Measurements from ENCODE around the gene GINS1.

GINS1 gene

DNA sequence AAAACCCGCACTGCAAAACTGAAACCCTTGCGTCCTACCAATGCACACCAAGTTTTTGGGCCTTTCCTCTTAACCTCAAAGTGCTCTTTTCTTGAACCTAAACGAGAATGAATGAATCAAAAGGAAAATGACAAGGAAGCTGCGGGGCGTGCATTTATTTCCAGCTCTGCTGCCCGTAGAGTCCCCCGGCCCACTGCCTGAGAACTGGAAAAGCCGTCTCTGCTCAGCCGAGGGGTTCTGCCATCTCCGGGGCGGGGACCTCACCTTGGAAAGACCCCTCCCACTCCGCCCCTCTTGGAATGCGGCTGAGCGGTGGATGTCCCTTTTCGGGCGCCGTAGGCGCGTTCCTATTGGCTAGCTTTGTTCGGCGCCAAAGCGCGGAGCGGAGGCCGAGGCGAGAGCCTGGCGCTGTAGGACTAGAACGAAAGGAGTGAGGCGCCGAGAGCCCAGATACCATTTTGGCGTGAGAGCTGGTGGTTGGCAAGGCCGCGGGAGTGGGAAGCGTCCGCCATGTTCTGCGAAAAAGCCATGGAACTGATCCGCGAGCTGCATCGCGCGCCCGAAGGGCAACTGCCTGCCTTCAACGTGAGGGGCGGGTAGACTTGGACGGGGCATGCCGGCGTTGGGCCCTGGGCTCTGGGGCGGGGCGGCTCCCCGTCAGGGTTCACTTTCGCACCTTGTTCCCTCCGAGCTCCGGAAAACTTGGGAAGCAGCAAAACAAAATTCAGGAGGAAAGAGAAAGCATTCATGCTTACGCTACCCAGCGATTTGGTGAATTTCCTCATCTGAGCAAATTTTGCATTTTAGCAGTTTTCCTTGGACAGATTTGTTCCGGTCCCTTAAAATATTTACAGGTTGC is at the start of gene GINS1:
Gene GINS1 (plus strand): TSS at position 363 of the 859 bp plus-strand sequence. CDS start 148 bp downstream, at position 511.
- peak; percentile 62 to 70 for DNase-seq

DNA sequence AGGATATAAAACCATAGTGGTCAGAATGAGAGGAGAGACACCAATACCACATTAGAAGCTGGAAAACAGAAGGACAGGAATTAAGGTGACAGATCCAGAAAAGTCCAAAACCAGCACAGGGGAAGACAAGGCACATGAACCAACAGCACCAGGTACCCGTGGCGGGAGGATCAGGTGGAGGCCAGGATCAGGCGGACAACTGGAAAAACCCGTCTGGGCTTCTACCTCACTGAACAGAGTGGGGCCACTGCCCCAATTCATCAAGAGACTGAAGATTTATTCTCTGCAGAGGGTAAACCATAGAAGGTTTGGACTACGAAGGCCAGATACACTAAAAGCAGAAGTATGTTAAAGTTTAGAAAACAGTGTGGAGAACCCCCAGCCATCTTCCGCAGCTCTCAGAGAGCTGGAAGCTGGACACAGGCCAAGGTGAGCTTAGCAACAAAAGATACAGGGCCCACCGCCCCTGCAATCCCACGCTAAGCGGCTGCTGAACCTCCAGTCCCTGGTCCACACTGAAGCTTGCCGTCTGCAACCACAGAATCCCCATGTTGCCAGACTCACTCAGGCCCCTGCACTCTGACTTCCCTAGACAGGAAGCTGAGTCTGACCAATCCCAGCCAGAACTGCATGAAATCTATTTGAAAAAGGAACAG is 46.7 kb upstream of the GINS1 start:
- DNase-seq = no peak

DNA sequence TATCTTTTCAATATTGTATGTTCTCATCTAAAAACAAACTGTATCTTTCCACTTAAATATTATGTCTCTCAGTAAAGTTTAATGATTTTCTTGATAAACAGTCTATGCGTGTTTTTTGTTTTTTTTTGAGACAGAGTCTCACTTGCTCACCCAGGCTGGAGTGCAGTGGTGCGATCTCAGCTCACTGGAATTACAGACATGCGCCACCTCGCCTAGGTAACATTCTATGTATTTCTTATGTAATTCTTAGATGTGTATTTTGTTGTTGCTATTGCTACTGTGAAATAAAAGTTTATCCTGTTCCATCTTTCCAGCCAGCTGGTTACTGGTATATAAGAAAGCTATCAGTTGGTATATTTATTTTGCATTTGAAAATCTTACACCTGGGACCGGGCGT is 46.2 kb upstream of the GINS1 start:
- no peak for DNase-seq

DNA sequence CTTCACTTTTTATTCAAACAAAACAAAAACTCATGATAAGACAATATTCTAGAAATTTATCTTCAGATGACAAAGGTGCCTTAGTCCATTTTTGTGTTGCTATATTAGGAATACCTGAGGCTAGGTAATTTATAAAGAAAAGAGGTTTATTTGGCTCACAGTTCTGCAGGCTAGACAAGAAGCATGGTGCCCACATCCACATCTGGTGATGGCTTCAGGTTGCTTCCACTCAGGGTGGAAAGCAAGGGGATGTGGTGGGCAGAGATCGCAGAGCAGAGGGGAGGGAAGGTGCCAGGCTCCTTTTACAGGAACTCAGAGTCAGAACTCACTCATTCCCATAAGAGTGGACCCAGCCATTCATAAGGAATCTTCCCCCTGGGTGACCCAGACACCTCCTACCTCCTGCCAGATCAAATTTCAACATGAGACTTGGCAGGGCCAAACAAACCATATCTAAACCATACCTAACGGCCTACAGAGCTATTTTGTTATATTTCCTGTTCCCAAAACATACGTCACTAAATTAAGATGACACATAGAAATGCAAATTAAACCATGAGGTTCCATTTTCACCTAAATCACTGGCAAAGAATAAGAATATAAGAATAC is 43.2 kb upstream of the GINS1 start:
- no peak for DNase-seq

DNA sequence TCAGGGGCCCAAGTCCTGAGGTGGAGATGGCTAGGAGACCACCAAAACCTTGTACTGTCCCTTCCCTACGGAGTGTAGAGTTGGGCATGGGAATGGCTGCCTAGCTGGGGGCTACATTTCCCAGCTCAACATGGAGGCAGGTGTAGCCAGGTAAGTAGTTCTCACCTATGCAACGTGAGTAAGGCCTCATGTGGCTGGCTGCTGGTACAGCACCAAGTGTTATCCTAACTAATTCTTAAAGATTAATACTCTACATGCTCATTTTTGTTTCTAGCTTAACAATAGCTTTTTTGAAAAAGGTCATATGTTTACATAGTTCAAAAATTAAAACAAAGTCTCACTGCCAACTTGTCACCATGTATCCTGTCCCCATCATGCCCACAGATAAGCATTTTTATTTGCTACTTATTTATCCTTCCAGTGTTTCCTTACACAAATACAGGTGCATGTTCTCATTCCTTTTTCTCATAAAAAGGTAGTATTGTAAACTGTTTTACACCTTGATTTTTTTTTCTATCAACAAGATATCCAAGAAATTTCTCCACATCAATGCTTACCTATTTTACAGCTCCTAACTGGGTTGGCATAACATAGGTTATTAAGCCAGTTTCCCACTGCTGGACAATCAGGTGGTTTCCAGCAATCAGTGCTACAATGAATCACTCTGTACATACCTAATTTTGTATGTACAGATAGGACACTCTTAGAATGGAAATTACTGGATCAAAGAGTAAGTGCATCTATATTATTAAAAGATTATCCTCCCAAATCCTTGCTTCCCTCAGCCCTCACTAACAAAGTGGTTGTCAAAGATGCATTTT is 42.4 kb upstream of the GINS1 start:
- no peak for DNase-seq

DNA sequence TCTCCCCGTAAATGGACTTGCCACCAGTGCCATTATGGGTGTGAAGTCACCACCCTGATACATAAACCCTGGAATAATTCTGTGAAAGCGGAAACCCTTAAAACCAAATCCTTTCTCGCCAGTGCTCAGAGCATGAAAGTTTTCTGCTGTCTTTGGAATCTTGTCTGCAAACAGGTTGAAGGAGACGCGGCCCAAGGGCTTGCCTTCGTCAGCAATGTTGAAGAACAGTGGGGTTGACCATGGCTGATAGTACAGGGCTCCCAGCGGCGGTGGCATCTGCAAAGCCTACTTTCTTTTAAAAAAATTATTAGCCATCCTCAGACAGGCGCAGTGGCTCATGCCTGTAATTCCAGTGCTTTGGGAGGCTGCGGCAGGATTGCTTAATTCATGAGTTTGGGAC is 38.9 kb upstream of the GINS1 start:
- no peak for DNase-seq

DNA sequence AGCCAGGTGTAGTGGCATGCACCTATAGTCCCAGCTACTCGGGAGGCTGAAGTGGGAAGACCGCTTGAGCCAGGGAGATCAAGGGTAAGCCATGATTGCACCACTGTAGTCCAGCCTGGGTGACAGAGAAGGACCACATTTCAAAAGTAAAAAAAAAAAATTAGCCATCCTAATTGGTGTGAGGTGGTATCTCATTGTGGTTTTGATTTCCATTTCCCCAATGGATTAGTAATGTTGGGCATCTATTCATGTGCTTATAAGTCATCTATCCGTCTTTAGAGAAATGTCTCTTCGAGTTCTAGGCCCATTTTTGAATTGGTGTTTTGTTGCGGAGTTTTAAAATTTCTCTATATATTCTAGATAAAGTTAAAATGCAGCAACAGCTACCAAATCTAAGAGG is 38.5 kb upstream of the GINS1 start:
- no peak for DNase-seq

DNA sequence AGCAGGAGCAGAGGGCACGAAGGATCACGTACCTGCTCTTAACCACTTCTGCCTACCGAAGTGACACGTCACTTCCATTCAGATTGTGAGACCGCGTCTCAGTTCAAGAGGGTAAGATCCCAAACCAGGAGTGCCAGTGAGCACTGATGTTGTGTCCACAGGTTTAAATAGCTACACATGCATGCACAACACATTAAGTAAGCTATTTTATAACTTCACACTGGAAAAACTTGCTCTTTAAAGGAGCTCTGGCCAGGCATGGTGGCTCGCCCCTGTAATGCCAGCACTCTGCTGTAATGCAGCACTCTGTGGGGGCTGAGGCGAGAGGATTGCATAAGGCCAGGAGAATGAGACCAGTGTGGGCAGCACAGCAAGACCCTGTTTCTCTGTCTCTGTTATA is 37.9 kb upstream of the GINS1 start:
- no peak for DNase-seq

DNA sequence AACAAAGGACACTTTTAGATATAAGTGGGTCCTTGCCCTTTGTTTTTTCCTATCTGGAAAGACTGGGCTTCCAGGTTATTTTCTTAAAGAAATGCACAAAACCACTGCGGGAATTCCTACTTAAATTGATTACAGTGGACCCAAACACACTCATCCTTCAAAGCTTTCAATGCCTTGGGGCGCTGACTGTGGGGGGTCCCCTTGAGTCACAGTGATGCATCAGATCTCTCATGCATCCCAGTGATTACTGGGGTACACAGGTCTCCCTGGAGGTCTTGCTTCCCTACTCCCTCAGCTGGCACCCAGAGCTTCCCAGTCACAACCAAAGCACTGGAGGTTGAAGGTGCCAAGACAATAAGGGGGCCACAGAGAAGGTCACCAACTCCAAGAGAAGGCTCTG is 37.5 kb upstream of the GINS1 start:
- DNase-seq = no peak

DNA sequence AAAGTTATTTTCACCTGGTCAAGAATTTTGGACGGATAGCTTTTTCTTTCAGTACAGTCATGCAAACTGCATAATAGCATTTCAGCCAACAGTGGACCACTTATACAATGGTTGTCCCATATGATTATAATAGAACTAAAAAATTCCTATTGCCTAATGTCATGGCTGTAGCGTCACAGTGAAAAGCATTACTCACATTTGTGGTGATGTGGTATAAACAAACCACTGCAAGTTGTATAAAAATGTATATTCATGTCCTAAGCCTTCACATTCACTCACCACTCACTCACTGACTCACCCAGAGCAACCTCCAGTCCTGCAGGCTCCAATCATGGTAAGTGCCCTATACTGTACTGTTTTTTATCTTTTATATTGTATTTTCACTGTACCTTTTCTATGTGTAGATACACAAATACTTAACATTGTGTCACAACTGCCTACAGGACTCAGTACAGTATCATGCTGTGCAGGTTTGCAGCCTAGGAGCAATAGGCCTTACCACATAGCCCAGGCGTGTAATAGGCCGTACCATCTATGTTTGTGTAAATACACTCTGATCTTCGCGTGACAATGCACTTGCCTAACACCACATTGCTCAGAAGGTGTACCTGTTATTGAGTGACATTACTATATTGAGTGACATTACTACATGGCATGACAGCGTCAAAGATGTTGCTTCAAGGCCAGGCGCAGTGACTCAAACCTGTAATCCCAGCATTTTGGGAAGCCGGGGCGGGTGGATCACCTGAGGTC is 34.7 kb upstream of the GINS1 start:
- DNase-seq = no peak

DNA sequence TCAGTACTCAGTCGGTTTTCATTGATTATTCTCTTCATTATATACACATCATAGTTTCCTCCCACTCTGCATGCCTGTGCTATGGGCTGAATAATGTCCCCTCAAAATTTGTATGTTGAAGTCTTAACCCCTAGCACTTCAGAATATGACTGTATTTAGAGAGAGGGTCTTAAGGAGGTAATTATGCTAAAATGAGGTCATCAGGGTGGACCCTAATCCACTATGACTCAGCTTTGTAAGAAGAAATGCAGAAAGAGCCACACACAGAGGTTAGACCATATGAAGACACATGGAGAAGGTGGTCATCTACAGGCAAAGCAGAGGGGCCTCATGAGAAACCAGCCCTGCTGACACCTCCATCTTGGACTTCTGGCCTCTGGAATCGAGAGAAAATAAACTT is 32.6 kb upstream of the GINS1 start:
- DNase-seq = no peak

DNA sequence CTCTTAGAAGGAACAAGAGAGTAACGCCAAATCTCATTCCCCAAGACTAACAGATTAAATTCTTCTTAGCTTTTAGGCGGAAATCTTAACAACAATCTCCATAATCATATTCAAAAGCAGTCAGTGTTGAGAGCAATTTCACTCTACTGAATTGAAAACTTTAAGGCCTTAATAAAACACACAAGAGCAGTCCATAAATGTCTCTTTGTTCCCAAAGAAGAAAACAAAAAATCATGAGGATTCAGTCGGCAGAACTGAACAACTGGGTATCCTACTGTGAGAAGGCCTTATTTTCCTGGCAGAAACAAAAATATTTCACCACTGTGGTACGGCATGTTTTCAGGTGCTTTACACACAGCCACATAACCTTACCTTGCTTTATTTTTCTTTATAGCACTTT is 31.2 kb upstream of the GINS1 start:
- DNase-seq = no peak

DNA sequence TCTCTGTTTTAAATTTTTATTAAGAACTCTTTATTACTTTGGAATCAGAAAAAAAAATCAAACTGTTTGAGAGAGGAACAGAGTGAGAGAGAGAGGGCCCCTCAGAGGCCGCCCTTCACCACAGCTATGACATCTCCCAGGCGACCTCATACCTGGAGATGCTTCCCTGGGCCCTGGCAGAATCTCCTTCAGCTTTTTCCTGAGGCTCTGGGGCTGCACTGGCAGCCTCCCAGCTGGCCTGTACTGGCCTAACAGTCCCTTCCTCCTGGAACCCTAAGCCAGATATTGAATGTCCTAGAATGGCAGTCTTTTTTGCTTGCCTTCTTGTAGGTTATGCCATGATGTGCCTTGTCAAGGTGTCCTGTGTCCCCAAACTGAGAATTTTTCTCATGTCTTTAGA is 30.6 kb upstream of the GINS1 start:
- DNase-seq = no peak

DNA sequence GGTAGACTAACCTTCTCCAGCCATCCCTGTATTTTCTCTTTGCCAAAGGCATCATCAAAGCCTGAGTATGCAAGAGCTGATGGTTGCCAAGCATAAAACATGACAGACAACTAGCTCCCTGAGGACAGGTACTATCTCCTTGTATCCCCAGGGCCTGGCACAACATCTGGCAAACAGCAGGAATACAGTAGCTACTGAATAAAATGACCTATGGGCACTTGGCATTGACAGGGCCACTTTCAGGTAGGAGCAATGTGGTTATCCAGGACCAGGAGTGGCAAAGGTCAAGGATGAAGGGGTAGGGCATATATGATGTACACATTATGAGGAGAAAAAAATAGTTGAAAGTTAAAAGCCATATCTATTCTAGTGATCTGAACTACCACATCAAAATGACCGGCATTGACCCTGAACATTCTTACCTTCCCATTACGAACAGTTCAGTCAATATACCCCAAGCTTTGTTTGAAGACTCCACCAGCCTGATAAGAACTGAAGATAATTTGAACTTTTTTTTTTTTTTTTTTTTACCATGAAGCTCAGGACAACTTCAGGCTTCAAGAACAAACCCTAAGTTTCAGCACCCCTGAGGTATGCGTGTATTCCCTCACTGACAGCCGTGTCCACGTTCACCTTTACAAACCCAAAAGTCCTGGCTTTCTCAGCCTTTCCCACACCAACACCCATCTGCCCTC is 29.1 kb upstream of the GINS1 start:
- DNase-seq = no peak

DNA sequence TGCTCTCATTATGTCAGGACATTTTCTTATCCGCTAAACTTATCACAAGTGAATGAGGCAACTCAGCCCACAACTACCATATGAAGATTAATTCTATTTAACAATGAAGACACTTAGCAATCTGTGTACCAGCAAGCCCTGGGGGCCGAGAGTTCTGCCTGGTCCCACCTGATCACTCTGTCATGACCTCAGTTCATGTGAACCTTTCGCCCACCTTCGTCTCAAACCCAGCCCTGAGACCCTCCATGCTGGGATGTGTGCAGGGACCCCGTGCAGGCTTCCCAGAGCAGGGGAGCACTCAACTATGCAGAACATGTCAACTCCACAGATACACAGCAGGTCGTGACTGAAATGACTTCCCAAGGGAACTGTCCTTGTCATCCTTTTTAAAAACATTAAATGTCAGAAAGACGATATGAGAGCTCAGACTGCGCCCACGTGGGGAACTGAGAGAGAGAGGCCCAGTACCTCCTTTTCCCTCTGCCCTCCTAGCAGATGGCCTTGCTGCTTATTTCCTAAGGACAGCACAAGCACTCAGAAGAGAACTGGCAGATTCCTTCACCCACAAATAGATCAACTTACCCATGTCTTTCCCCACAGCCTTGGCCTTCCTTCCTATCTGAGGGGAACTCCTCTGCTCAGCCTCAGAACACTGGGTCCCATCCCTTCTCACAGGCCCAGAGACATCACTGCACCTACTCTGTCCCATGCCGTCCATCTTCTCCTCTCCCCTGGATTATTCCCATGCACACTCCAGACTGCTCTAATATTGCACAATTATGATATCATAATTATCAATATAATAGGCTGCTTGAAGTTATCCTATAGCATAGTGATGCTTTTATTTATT is 28.4 kb upstream of the GINS1 start:
- no peak for DNase-seq

DNA sequence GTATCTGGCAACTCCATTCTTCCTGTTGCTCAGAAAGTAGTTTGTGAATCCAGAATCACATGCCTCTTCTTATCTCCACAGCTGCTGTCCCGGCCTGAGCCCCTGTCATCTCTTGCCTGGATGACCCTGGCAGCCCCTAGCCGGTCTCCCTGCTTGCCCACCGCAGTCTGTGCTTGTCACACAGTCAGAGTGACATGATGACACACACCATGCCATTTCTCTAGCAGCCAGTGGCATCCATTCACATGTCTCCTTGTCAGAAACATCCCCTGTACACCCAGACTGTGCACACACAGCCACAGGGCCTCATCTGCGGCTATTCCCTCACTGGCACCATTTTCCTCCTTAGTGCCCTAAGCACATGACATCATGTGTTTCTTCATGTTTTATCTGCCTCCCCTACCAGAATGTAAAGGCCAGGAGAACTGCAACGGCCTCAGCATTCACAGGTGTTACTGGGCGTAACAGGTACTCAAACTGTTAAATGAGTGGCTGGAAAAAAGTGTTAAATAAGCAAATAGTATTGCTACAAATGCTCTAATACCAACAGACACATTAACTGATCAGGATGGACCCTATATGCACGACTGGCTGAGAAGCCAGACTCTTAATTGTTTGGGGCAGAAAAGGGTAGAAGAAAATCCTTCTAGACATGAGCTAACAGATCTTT is 26.4 kb upstream of the GINS1 start:
- no peak for DNase-seq

DNA sequence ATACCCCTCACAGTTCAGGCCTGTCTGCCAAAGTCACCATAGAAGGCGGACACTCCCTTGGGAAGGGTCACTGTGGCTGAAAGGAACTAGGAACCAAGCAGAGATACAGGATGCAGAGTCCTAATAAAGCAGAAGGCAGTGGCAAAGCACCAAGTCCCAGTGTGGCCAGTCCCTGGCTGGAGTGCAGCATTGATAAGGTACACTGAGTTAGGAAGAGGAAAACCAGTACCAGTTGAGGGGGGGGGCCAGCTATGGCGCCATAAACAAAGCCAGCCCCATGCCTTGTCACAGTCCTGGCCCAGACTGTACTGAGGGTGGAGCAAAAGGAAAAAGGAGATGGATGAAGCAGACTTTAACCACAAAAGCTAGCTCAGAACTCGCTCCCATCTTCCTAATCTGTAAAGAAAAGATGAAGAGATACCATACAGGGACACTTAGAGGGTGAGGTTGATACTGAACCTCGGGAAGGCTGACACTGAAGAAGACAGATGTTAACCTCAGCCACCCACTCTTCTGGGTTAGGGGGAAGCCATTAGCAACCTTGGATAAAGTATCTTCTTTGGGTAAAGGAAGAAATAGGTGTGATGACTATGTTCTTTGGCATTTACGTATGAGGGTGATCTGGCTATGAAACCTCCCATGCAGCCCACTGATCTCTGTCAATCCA is 24.6 kb upstream of the GINS1 start:
- DNase-seq = no peak

DNA sequence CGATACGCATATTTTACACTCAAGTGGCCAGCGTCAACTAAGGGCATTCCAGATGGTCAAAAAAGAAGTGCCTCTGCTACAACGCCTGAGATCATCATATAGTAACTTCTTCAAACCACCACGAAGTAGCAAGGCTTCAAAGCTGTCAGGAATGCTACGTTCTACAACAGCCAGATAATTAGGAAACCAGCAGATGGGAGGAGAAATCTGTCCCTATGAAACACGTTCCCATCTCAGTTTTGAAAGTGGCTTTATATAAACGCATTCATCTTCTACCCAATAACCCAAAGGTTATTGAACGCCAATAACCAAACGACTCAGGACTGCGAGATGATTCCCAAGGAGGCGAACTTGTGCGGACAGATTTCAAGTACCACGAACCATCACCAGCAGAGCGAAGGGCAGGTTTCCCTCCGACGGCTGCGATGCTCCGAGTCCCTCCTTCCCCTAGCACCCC is 18.0 kb upstream of the GINS1 start:
- no peak for DNase-seq

DNA sequence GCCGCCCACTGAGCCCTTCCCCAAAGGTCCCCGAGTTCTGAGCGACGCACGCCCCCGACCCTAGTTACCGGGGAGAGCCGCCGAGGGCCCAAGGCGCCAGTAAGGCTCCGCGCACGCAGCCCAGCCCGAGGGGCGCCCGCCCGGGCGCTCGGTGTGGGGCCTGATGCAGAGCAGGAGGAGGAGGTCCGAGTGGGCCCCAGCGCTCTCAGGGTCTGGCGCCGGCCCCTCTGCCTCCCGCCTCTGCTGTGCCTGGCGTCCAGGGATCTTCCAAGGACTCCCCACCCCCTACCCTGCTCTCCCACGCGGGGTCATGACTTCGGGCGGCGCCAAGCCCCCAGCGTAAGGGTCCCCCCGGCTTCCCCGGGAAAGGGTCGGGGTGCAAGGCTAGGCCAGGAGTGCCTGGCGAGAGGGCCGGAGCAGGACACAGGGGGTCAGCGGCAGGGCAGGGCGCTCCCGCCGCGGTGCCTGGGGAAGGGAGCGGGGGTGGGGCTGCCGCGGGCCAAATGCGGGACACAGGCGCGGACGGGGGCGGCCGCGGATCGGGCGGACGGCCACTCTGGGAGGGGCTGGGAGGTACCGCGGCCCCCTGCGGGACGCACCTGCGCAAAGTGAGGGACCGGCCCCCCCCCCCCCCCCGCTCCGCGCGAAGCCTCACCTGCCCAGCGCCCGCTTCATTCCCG is 17.5 kb upstream of the GINS1 start:
- DNase-seq = peak in 1 of 2 experiments; percentile 3

Measured in NCI-H187 (cell line).